GM23338 (cell line): ENCODE data around the gene ZBTB7A. TPM values are rescaled to one million over a fixed set of nuclear protein-coding genes. Genes with fewer than 3 reads are reported as not detected.

ENCODE experiments used
- ATAC-seq: fragments of 200-7000 bp; cut with Tn5 transposase; 3 replicates; pipeline ENCODE4 v1.9.1; 2020
- DNase-seq: peaks from one replicate; pipeline ENCODE4 v3.0.0-alpha.2; 2015; ENCODE audit warnings: low spot score
- H2AFZ ChIP-seq: fragments of 200-600 bp; sonication (generic); 2 replicates; pipeline ENCODE4 v1.8.0; 2016; ENCODE audit warnings: antibody characterized with exemption, mild to moderate bottlenecking, moderate library complexity
- H3F3A ChIP-seq: fragments of 200-600 bp; sonication (generic); replicated peaks from 2 replicates; pipeline ENCODE4 v1.8.0; 2017; ENCODE audit warnings: antibody characterized with exemption, mixed run types, low read depth
- H3K27ac ChIP-seq: fragments of 200-600 bp; sonication (generic); 2 replicates; pipeline ENCODE4 v1.6.1; 2016; ENCODE audit warnings: low read depth
- H3K27me3 ChIP-seq: fragments of 200-600 bp; sonication (generic); 2 replicates; pipeline ENCODE4 v1.8.0; 2016; ENCODE audit warnings: mild to moderate bottlenecking, mixed run types, moderate library complexity; ENCODE audit not compliant: insufficient read depth
- H3K36me3 ChIP-seq: fragments of 200-600 bp; sonication (generic); 2 replicates; pipeline ENCODE4 v1.8.0; 2016; ENCODE audit warnings: mild to moderate bottlenecking; ENCODE audit not compliant: insufficient read depth
- H3K4me1 ChIP-seq: fragments of 200-600 bp; sonication (generic); 2 replicates; pipeline ENCODE4 v1.8.0; 2016; ENCODE audit warnings: mild to moderate bottlenecking, moderate library complexity; ENCODE audit not compliant: insufficient read depth
- H3K4me2 ChIP-seq: fragments of 200-600 bp; sonication (generic); 2 replicates; pipeline ENCODE4 v1.7.1; 2017; ENCODE audit warnings: mixed run types
- H3K4me3 ChIP-seq: fragments of 200-600 bp; sonication (generic); 2 replicates; pipeline ENCODE4 v1.6.1; 2016; ENCODE audit warnings: mixed run types
- H3K79me2 ChIP-seq: fragments of 200-600 bp; sonication (generic); replicated peaks from 2 replicates; pipeline ENCODE4 v1.8.0; 2017; ENCODE audit warnings: mild to moderate bottlenecking; ENCODE audit not compliant: insufficient read depth
- H3K9me2 ChIP-seq: fragments of 200-600 bp; sonication (generic); 2 replicates; pipeline ENCODE4 v1.8.0; 2017; ENCODE audit not compliant: insufficient read depth
- H4K20me1 ChIP-seq: fragments of 200-600 bp; sonication (generic); replicated peaks from 2 replicates; pipeline ENCODE4 v1.8.0; 2017; ENCODE audit warnings: mild to moderate bottlenecking; ENCODE audit not compliant: insufficient read depth
- H3K27ac Mint-ChIP-seq: 2 replicates; pipeline ENCODE4 v1.8.0; 2020; ENCODE audit warnings: inconsistent platforms, mild to moderate bottlenecking, moderate library complexity, mixed read lengths
- H3K27me3 Mint-ChIP-seq: 3 replicates; pipeline ENCODE4 v1.8.0; 2022; ENCODE audit warnings: low read depth, mild to moderate bottlenecking, moderate library complexity, mixed read lengths, inconsistent platforms; ENCODE audit not compliant: insufficient read depth, poor library complexity
- H3K36me3 Mint-ChIP-seq: 3 replicates; pipeline ENCODE4 v1.8.0; 2021; ENCODE audit warnings: low read depth, mild to moderate bottlenecking, inconsistent platforms, moderate library complexity, mixed read lengths
- H3K4me1 Mint-ChIP-seq: 3 replicates; pipeline ENCODE4 v1.8.0; 2020; ENCODE audit warnings: mild to moderate bottlenecking, inconsistent platforms, mixed read lengths
- H3K4me3 Mint-ChIP-seq: 3 replicates; pipeline ENCODE4 v1.8.0; 2021; ENCODE audit warnings: moderate library complexity, mild to moderate bottlenecking, inconsistent platforms, mixed read lengths
- H3K9me3 Mint-ChIP-seq: 3 replicates; pipeline ENCODE4 v1.8.0; 2020; ENCODE audit warnings: moderate library complexity, mild to moderate bottlenecking, inconsistent platforms, mixed read lengths
- EZH2 ChIP-seq: fragments of 200-600 bp; sonication (generic); IDR thresholded peaks from one replicate; pipeline ENCODE4 v1.8.0; 2017; ENCODE audit warnings: antibody characterized with exemption, mild to moderate bottlenecking, low read depth; ENCODE audit not compliant: unreplicated experiment
- EZH2phosphoT487 ChIP-seq: fragments of 200-600 bp; sonication (generic); IDR thresholded peaks from one replicate; pipeline ENCODE4 v1.8.1; 2018; ENCODE audit warnings: antibody characterized with exemption; ENCODE audit not compliant: unreplicated experiment
- JUNB ChIP-seq: IDR thresholded peaks from one replicate; pipeline ENCODE4 v1.6.1; 2016; ENCODE audit warnings: antibody characterized with exemption; ENCODE audit not compliant: unreplicated experiment
- STAT1 ChIP-seq: IDR thresholded peaks from one replicate; pipeline ENCODE4 v1.6.1; 2016; ENCODE audit warnings: antibody characterized with exemption; ENCODE audit not compliant: unreplicated experiment
- ZNF331 ChIP-seq: fragments of 250-450 bp; sonication (Bioruptor Pico); IDR thresholded peaks from 2 replicates; pipeline ENCODE4 v1.5.0; 2020; ENCODE audit warnings: low read depth, mild to moderate bottlenecking, moderate library complexity
- ZNF462 ChIP-seq: fragments of 250-450 bp; sonication (Bioruptor Pico); IDR thresholded peaks from 2 replicates; pipeline ENCODE4 v1.5.0; 2020; ENCODE audit warnings: mild to moderate bottlenecking, moderate library complexity
- polyA plus RNA-seq: library from polyadenylated mRNA; unstranded; fragments of >200 nt; fragmentation: Nextera tagmentation; extraction: Ambion mirVana; gene quantifications from 2 replicates; pipeline ENCODE4 v1.2.1, GENCODE V29; 2016
- total RNA-seq: library from RNA; depleted of rRNA; stranded (reverse); fragments of >200 nt; shearing (Covaris generic); gene quantifications from 2 replicates; pipeline ENCODE4 v1.2.3, GENCODE V29; 2014
- TF ChIP-seq, protein P1 (sequence below), 2 experiments: fragments of 200-600 bp in 1 of 2; sonication (generic) in 1 of 2; conservative IDR thresholded peaks; 2 replicates each; pipeline versions ENCODE4 v1.5.1 to v1.6.1; 2016 to 2017; ENCODE audit warnings: antibody characterized with exemption in 2 of 2, low read depth in 2 of 2, mild to moderate bottlenecking in 2 of 2, moderate library complexity in 1 of 2
- TF ChIP-seq, protein P2 (sequence below): IDR thresholded peaks from one replicate; pipeline ENCODE4 v1.6.1; 2018; ENCODE audit warnings: antibody characterized with exemption; ENCODE audit not compliant: unreplicated experiment

Gene ZBTB7A
- total and polyA plus RNA-seq, 2 experiments from 2014 or later: 9.5 to 35.0 TPM

GRCh38 chr19:4027146-4027545 is 39.6 kb downstream of the ZBTB7A start:
- Histone ChIP-seq H3K27ac (no peak overlapping the region), H2AFZ (no peak overlapping the region), H3K79me2 (peaks cover 8% of the 10 kb centered on the region), H3K4me1 (no peaks in the 10 kb centered on the region), H4K20me1 (peaks cover 7% of the 10 kb centered on the region), H3K4me3 (no peak overlapping the region), H3F3A (no peaks in the 10 kb centered on the region), H3K9me2 (no peaks in the 10 kb centered on the region), H3K36me3 (no peaks in the 10 kb centered on the region; the same call in 1 of the 2 replicates), H3K4me2 (no peak overlapping the region), H3K27me3 (no peaks in the 10 kb centered on the region)
- DNase-seq (no peak), ATAC-seq (no peak)
- Mint-ChIP-seq H3K4me3 (no peak overlapping the region), H3K36me3 (peaks cover 35% of the 10 kb centered on the region), H3K27me3 (no peaks in the 10 kb centered on the region), H3K4me1 (no peaks in the 10 kb centered on the region), H3K27ac (no peak overlapping the region), H3K9me3 (no peaks in the 10 kb centered on the region)
- no peak for TF ChIP-seq EZH2
- TF ChIP-seq ZNF462 (CRISPR knock-in tag): no peak
- TF ChIP-seq, protein P1, sequence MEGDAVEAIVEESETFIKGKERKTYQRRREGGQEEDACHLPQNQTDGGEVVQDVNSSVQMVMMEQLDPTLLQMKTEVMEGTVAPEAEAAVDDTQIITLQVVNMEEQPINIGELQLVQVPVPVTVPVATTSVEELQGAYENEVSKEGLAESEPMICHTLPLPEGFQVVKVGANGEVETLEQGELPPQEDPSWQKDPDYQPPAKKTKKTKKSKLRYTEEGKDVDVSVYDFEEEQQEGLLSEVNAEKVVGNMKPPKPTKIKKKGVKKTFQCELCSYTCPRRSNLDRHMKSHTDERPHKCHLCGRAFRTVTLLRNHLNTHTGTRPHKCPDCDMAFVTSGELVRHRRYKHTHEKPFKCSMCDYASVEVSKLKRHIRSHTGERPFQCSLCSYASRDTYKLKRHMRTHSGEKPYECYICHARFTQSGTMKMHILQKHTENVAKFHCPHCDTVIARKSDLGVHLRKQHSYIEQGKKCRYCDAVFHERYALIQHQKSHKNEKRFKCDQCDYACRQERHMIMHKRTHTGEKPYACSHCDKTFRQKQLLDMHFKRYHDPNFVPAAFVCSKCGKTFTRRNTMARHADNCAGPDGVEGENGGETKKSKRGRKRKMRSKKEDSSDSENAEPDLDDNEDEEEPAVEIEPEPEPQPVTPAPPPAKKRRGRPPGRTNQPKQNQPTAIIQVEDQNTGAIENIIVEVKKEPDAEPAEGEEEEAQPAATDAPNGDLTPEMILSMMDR (conservative IDR thresholded peaks at IDR 0.05; ENCODE audit: low read depth in 2 of 2): no peak

DNA sequence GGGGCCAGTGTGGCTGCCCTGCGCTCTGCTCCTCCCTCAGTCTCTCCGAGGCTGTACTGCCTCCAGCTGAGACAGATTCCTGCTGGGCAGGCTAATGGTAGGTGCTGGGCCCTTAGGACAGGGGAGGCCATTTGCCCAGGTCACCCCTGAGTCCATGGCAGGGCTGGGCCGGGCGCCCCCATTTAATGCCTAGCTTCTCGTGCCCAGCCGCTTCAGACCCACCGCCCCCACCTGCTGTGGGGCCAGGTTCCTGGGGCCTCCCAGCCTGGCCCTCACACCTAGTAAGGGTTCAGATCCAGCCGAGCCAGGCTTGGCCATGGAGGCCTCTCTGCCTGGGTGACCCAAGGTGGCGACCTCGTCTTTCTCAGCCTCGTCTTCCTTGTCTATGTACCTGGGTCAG is 41.4 kb downstream of the ZBTB7A start:
- no peak for ATAC-seq
- TF ChIP-seq, protein P1 (conservative IDR thresholded peaks at IDR 0.05; ENCODE audit: low read depth in 2 of 2): no peak
- TF ChIP-seq, protein P2, sequence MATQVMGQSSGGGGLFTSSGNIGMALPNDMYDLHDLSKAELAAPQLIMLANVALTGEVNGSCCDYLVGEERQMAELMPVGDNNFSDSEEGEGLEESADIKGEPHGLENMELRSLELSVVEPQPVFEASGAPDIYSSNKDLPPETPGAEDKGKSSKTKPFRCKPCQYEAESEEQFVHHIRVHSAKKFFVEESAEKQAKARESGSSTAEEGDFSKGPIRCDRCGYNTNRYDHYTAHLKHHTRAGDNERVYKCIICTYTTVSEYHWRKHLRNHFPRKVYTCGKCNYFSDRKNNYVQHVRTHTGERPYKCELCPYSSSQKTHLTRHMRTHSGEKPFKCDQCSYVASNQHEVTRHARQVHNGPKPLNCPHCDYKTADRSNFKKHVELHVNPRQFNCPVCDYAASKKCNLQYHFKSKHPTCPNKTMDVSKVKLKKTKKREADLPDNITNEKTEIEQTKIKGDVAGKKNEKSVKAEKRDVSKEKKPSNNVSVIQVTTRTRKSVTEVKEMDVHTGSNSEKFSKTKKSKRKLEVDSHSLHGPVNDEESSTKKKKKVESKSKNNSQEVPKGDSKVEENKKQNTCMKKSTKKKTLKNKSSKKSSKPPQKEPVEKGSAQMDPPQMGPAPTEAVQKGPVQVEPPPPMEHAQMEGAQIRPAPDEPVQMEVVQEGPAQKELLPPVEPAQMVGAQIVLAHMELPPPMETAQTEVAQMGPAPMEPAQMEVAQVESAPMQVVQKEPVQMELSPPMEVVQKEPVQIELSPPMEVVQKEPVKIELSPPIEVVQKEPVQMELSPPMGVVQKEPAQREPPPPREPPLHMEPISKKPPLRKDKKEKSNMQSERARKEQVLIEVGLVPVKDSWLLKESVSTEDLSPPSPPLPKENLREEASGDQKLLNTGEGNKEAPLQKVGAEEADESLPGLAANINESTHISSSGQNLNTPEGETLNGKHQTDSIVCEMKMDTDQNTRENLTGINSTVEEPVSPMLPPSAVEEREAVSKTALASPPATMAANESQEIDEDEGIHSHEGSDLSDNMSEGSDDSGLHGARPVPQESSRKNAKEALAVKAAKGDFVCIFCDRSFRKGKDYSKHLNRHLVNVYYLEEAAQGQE: no peak
- TF ChIP-seq JUNB (no peak), STAT1 (no peak), EZH2phosphoT487 (no peak), ZNF331 (CRISPR knock-in tag) (no peak)

More for the DNA sequence above, 41.4 kb downstream of the ZBTB7A start:
- Histone ChIP-seq H3K27ac (no peak overlapping the region), H3K27me3 (no peaks in the 10 kb centered on the region), H3F3A (no peaks in the 10 kb centered on the region), H3K36me3 (no peaks in the 10 kb centered on the region; the same call in 1 of the 2 replicates), H3K4me3 (no peak overlapping the region), H3K79me2 (peaks cover 27% of the 10 kb centered on the region), H3K4me1 (no peaks in the 10 kb centered on the region), H3K4me2 (no peak overlapping the region), H4K20me1 (peaks cover 13% of the 10 kb centered on the region), H3K9me2 (no peaks in the 10 kb centered on the region), H2AFZ (no peak overlapping the region)
- H3K9me3 Mint-ChIP-seq: no peaks in the 10 kb centered on the region
- no peak for DNase-seq
- H3K27ac Mint-ChIP-seq: no peak overlapping the region
- no peaks in the 10 kb centered on the region for H3K4me1 Mint-ChIP-seq
- H3K36me3 Mint-ChIP-seq: peaks cover 35% of the 10 kb centered on the region
- no peak overlapping the region for H3K4me3 Mint-ChIP-seq
- H3K27me3 Mint-ChIP-seq: no peaks in the 10 kb centered on the region
